HEK293 (cell line): ENCODE measurements around the gene S100A4.

ENCODE experiments used
- HIC1 ChIP-seq: fragments of 450-650 bp; formaldehyde crosslinking; IDR thresholded peaks from 2 replicates; pipeline ENCODE4 v1.5.1; 2016; ENCODE audit warnings: missing biosample characterization, missing genetic modification characterization
- KLF16 ChIP-seq: fragments of 450-650 bp; formaldehyde crosslinking; IDR thresholded peaks from 2 replicates; pipeline ENCODE4 v1.5.1; 2017; ENCODE audit warnings: missing biosample characterization, missing genetic modification characterization
- MYNN ChIP-seq: fragments of 450-650 bp; formaldehyde crosslinking; IDR thresholded peaks from 2 replicates; pipeline ENCODE4 v1.5.1; 2016; ENCODE audit warnings: missing biosample characterization, missing genetic modification characterization, borderline replicate concordance
- PRDM1 ChIP-seq: fragments of 450-650 bp; formaldehyde crosslinking; IDR thresholded peaks from 2 replicates; pipeline ENCODE4; 2016; ENCODE audit warnings: missing biosample characterization, missing genetic modification characterization
- SCRT1 ChIP-seq: fragments of 450-650 bp; formaldehyde crosslinking; IDR thresholded peaks from 2 replicates; pipeline ENCODE4 v1.5.1; 2016; ENCODE audit warnings: missing biosample characterization, missing genetic modification characterization, borderline replicate concordance
- ZBTB1 ChIP-seq: fragments of 450-650 bp; formaldehyde crosslinking; IDR thresholded peaks from 2 replicates; pipeline ENCODE4 v1.5.1; 2016; ENCODE audit warnings: missing biosample characterization, missing genetic modification characterization
- ZBTB7A ChIP-seq: fragments of 450-650 bp; formaldehyde crosslinking; IDR thresholded peaks from 2 replicates; pipeline ENCODE4 v1.5.1; 2016; ENCODE audit warnings: low read depth, missing biosample characterization, missing genetic modification characterization
- ZFP69B ChIP-seq: fragments of 450-650 bp; formaldehyde crosslinking; IDR thresholded peaks from 2 replicates; pipeline ENCODE4 v1.5.1; 2016; ENCODE audit warnings: missing biosample characterization, missing genetic modification characterization
- ZNF132 ChIP-seq: fragments of 450-650 bp; formaldehyde crosslinking; IDR thresholded peaks from 2 replicates; pipeline ENCODE4 v1.5.1; 2017; ENCODE audit warnings: missing biosample characterization, missing genetic modification characterization, borderline replicate concordance
- ZNF146 ChIP-seq: fragments of 450-650 bp; formaldehyde crosslinking; IDR thresholded peaks from 2 replicates; pipeline ENCODE4 v1.5.1; 2016; ENCODE audit warnings: missing biosample characterization, missing genetic modification characterization
- ZNF2 ChIP-seq: fragments of 450-650 bp; formaldehyde crosslinking; IDR thresholded peaks from 2 replicates; pipeline ENCODE4 v1.5.1; 2016; ENCODE audit warnings: missing biosample characterization, missing genetic modification characterization

The S100A4 gene

GRCh38 chr1:153494976-153495535, 50.5 kb downstream of the S100A4 start (continued):
- TF ChIP-seq HIC1 (no peak), KLF16 (tag by site-specific recombination) (peak; percentile 69; the same call in 1 of the 2 replicates), ZNF2 (tag by site-specific recombination) (peak; percentile 69; the same call in 1 of the 2 replicates), SCRT1 (tag by site-specific recombination) (no peak), ZFP69B (tag by site-specific recombination) (0 out of 2 replicates have a peak, but pooled peaks have one; percentile 16), ZBTB7A (tag by site-specific recombination) (no peak), MYNN (peak; percentile 86), ZNF146 (tag by site-specific recombination) (no peak), ZNF132 (tag by site-specific recombination) (no peak), PRDM1 (tag by site-specific recombination) (0 out of 2 replicates have a peak, but pooled peaks have one; percentile 36), ZBTB1 (no peak)
